WTC11 (cell line): ENCODE results near the gene CMTM7.

Experiments used
- FOXJ3 ChIP-seq: sonication (generic); formaldehyde crosslinking; IDR thresholded peaks from 2 replicates; pipeline ENCODE4 v1.9.0; 2021; ENCODE audit warnings: missing genetic modification reagents, mild to moderate bottlenecking, borderline replicate concordance
- OVOL2 ChIP-seq: fragments of 250-450 bp; sonication (Bioruptor Pico); IDR thresholded peaks from 2 replicates; pipeline ENCODE4 v1.9.0; 2021; ENCODE audit warnings: mild to moderate bottlenecking, borderline replicate concordance
- TEAD4 ChIP-seq: sonication (generic); formaldehyde crosslinking; IDR thresholded peaks from 2 replicates; pipeline ENCODE4 v1.8.0; 2022; ENCODE audit warnings: mild to moderate bottlenecking, missing genetic modification reagents
- ZNF138 ChIP-seq: sonication (generic); formaldehyde crosslinking; conservative IDR thresholded peaks from 2 replicates; pipeline ENCODE4 v1.8.1; 2022; ENCODE audit warnings: mild to moderate bottlenecking, moderate library complexity, missing genetic modification reagents
- ZNF263 ChIP-seq: sonication (generic); formaldehyde crosslinking; IDR thresholded peaks from 2 replicates; pipeline ENCODE4 v1.8.1; 2022; ENCODE audit warnings: low read depth, mild to moderate bottlenecking, moderate library complexity, missing genetic modification reagents
- TF ChIP-seq, protein P1 (sequence below): sonication (generic); formaldehyde crosslinking; IDR thresholded peaks from 2 replicates; pipeline ENCODE4 v1.8.0; 2023; ENCODE audit warnings: missing genetic modification reagents, mild to moderate bottlenecking, borderline replicate concordance
- TF ChIP-seq, protein P2 (sequence below): fragments of 200-600 bp; IDR thresholded peaks from 2 replicates; pipeline ENCODE4 v1.8.0; 2022; ENCODE audit warnings: antibody characterized with exemption
- TF ChIP-seq, protein P3 (sequence below): sonication (generic); formaldehyde crosslinking; IDR thresholded peaks from 2 replicates; pipeline ENCODE4 v1.8.0; 2022; ENCODE audit warnings: mild to moderate bottlenecking, missing genetic modification reagents

- TF ChIP-seq, protein P1, sequence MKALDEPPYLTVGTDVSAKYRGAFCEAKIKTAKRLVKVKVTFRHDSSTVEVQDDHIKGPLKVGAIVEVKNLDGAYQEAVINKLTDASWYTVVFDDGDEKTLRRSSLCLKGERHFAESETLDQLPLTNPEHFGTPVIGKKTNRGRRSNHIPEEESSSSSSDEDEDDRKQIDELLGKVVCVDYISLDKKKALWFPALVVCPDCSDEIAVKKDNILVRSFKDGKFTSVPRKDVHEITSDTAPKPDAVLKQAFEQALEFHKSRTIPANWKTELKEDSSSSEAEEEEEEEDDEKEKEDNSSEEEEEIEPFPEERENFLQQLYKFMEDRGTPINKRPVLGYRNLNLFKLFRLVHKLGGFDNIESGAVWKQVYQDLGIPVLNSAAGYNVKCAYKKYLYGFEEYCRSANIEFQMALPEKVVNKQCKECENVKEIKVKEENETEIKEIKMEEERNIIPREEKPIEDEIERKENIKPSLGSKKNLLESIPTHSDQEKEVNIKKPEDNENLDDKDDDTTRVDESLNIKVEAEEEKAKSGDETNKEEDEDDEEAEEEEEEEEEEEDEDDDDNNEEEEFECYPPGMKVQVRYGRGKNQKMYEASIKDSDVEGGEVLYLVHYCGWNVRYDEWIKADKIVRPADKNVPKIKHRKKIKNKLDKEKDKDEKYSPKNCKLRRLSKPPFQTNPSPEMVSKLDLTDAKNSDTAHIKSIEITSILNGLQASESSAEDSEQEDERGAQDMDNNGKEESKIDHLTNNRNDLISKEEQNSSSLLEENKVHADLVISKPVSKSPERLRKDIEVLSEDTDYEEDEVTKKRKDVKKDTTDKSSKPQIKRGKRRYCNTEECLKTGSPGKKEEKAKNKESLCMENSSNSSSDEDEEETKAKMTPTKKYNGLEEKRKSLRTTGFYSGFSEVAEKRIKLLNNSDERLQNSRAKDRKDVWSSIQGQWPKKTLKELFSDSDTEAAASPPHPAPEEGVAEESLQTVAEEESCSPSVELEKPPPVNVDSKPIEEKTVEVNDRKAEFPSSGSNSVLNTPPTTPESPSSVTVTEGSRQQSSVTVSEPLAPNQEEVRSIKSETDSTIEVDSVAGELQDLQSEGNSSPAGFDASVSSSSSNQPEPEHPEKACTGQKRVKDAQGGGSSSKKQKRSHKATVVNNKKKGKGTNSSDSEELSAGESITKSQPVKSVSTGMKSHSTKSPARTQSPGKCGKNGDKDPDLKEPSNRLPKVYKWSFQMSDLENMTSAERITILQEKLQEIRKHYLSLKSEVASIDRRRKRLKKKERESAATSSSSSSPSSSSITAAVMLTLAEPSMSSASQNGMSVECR: no peak
- TF ChIP-seq, protein P2, sequence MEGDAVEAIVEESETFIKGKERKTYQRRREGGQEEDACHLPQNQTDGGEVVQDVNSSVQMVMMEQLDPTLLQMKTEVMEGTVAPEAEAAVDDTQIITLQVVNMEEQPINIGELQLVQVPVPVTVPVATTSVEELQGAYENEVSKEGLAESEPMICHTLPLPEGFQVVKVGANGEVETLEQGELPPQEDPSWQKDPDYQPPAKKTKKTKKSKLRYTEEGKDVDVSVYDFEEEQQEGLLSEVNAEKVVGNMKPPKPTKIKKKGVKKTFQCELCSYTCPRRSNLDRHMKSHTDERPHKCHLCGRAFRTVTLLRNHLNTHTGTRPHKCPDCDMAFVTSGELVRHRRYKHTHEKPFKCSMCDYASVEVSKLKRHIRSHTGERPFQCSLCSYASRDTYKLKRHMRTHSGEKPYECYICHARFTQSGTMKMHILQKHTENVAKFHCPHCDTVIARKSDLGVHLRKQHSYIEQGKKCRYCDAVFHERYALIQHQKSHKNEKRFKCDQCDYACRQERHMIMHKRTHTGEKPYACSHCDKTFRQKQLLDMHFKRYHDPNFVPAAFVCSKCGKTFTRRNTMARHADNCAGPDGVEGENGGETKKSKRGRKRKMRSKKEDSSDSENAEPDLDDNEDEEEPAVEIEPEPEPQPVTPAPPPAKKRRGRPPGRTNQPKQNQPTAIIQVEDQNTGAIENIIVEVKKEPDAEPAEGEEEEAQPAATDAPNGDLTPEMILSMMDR: no peak
- TF ChIP-seq ZNF138 (CRISPR knock-in tag): 0 out of 2 replicates have a peak, but pooled peaks have one; percentile 73
- TF ChIP-seq, protein P3, sequence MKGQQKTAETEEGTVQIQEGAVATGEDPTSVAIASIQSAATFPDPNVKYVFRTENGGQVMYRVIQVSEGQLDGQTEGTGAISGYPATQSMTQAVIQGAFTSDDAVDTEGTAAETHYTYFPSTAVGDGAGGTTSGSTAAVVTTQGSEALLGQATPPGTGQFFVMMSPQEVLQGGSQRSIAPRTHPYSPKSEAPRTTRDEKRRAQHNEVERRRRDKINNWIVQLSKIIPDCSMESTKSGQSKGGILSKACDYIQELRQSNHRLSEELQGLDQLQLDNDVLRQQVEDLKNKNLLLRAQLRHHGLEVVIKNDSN (CRISPR knock-in tag): no peak
- TF ChIP-seq FOXJ3: no peak
- no peak for TF ChIP-seq OVOL2
- no peak for TF ChIP-seq TEAD4 (CRISPR knock-in tag)
- no peak for TF ChIP-seq ZNF263 (CRISPR knock-in tag)
These were observed 10.0 kb downstream of the CMTM7 start for GRCh38 chr3:32401556-32402081.
